Smooth muscle cell (in vitro differentiated cells): Measurements from ENCODE around the gene SORCS3. TPM values are rescaled to one million over a fixed set of nuclear protein-coding genes. Genes with fewer than 3 reads are reported as not detected.

Source experiments
- DNase-seq: peaks from one replicate; lab custom pipeline; 2025; ENCODE audit not compliant: unreplicated experiment; lab: John Stamatoyannopoulos, UW
- H2AFZ ChIP-seq: fragments of 200-600 bp; sonication (generic); 2 replicates; pipeline ENCODE4 v1.6.0; 2016; ENCODE audit warnings: antibody characterized with exemption, low read depth, mild to moderate bottlenecking
- H3F3A ChIP-seq: fragments of 200-600 bp; sonication (generic); 2 replicates; pipeline ENCODE4 v1.6.0; 2017; ENCODE audit warnings: antibody characterized with exemption, low read depth
- H3K27ac ChIP-seq: fragments of 200-600 bp; sonication (generic); 2 replicates; pipeline ENCODE4 v1.5.1; 2016; ENCODE audit warnings: low read depth, mild to moderate bottlenecking
- H3K27me3 ChIP-seq: fragments of 200-600 bp; sonication (generic); 2 replicates; pipeline ENCODE4 v1.6.1; 2016; ENCODE audit warnings: low read depth, mild to moderate bottlenecking
- H3K36me3 ChIP-seq: fragments of 200-600 bp; sonication (generic); 2 replicates; pipeline ENCODE4 v1.5.1; 2016; ENCODE audit warnings: low read depth
- H3K4me1 ChIP-seq: fragments of 200-600 bp; sonication (generic); 2 replicates; pipeline ENCODE4 v1.5.1; 2016; ENCODE audit warnings: low read depth
- H3K4me2 ChIP-seq: fragments of 200-600 bp; sonication (generic); 2 replicates; pipeline ENCODE4 v1.6.0; 2016; ENCODE audit warnings: mild to moderate bottlenecking
- H3K4me3 ChIP-seq: fragments of 200-600 bp; sonication (generic); 2 replicates; pipeline ENCODE4 v1.5.1; 2016; ENCODE audit warnings: mild to moderate bottlenecking
- H3K79me2 ChIP-seq: fragments of 200-600 bp; sonication (generic); 2 replicates; pipeline ENCODE4 v1.6.0; 2016; ENCODE audit warnings: low read depth, mild to moderate bottlenecking
- H3K9ac ChIP-seq: fragments of 200-600 bp; sonication (generic); 2 replicates; pipeline ENCODE4 v1.6.0; 2016; ENCODE audit warnings: low read depth
- H3K9me3 ChIP-seq: fragments of 200-600 bp; sonication (generic); replicated peaks from 2 replicates; pipeline ENCODE4 v1.5.1; 2016; ENCODE audit warnings: low read depth
- H4K20me1 ChIP-seq: fragments of 200-600 bp; sonication (generic); 2 replicates; pipeline ENCODE4 v1.6.0; 2016; ENCODE audit warnings: low read depth
- CTCF ChIP-seq: fragments of 200-600 bp; sonication (generic); IDR thresholded peaks from 2 replicates; pipeline ENCODE4 v1.5.1; 2017; ENCODE audit warnings: borderline replicate concordance, mild to moderate bottlenecking, antibody characterized with exemption; ENCODE audit not compliant: insufficient read depth, poor library complexity, severe bottlenecking
- WGBS: methylation state at CpG from one replicate; pipeline ENCODE4 v1.1.7; 2016; ENCODE audit warnings: low lambda C conversion rate; 5-methylcytosine and 5-hydroxymethylcytosine counted together
- polyA plus RNA-seq: library from polyadenylated mRNA; unstranded; fragments of >200 nt; fragmentation: Nextera tagmentation; extraction: Ambion mirVana; gene quantifications from 2 replicates; pipeline ENCODE4 v1.2.1, GENCODE V29; 2016
- total RNA-seq: library from RNA; depleted of rRNA; stranded (reverse); fragments of >200 nt; gene quantifications from 2 replicates; pipeline ENCODE4 v1.2.3, GENCODE V29; 2014

SORCS3 gene
- total and polyA plus RNA-seq, 2 experiments from 2014 or later: not detected

- 88% methylated on average over 1 of the region's 1 CpG for WGBS
- Histone ChIP-seq H3K79me2 (no peaks in the 10 kb centered on the region), H3K4me3 (no peak overlapping the region), H2AFZ (no peak overlapping the region), H3K27ac (no peak overlapping the region), H3K9ac (no peak overlapping the region), H3K4me1 (no peaks in the 10 kb centered on the region), H3K36me3 (no peaks in the 10 kb centered on the region), H3F3A (no peaks in the 10 kb centered on the region), H4K20me1 (no peaks in the 10 kb centered on the region), H3K27me3 (peaks cover 16% of the 10 kb centered on the region), H3K9me3 (no peaks in the 10 kb centered on the region), H3K4me2 (no peak overlapping the region)
- no peak for TF ChIP-seq CTCF
- DNase-seq: no peak
Observed at GRCh38 chr10:105258674-105259065, 617.6 kb downstream of the SORCS3 start.

DNA sequence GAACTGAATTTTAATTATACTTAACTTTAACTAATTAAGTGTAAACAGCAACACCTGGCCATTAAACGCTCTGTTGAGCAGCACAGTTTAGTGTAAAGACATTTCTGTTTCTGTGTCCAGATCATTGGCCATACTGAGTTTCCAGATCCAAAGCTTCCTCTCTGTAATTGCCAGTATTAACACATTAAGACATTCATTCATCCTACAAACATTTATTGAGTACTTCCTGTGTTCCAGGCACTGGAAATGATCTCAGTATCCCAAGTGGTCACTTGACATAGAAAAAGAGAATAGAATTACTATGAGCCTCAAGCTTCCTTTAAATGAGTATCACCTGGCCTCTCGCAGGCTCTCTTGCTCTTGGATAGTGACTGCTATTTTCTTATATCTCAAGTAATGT, 618.1 kb downstream of the SORCS3 start:
- WGBS: 91% methylated on average over 2 of the region's 2 CpGs
- Histone ChIP-seq H4K20me1 (no peaks in the 10 kb centered on the region), H3K27me3 (peaks cover 16% of the 10 kb centered on the region)

GRCh38 chr10:105262666-105263065, 621.6 kb downstream of the SORCS3 start:
- WGBS: 76% methylated on average over 2 of the region's 2 CpGs
- DNase-seq: no peak
- TF ChIP-seq CTCF: no peak

More for the DNA sequence above, 618.1 kb downstream of the SORCS3 start:
- Histone ChIP-seq H2AFZ (no peak overlapping the region), H3K4me1 (no peaks in the 10 kb centered on the region), H3K4me3 (no peak overlapping the region), H3K9me3 (no peaks in the 10 kb centered on the region), H3K79me2 (no peaks in the 10 kb centered on the region), H3K9ac (no peak overlapping the region), H3K36me3 (no peaks in the 10 kb centered on the region), H3K27ac (no peak overlapping the region), H3F3A (no peaks in the 10 kb centered on the region), H3K4me2 (no peak overlapping the region)
- DNase-seq: no peak
- no peak for TF ChIP-seq CTCF

DNA sequence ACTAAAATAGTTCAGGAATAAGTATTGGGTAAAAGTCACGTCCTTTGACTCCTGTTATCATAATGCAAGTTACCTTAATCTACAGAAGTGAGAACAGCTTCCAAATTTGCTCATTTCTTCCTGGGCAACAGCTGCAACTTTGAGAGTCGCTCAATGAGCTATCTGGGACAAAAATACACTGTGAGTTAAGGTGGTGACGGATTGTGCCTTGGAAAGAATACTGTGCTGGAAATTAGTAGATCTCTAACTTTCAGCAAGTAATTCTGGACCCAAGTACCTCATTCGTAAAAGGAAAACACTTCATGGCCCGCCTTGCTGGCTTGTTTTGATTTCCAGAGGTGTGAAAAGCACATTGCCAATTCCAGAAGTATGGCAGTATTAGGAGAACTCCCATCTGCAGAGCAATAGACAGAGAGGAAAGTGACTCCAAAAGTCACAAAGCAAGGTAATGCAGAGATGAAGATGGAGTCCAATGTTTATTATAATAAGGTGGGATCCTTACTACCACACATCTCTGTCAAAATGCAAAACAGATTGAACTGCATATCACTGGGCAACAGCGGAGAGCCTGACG, 626.0 kb downstream of the SORCS3 start:
- no peaks in the 10 kb centered on the region for H3K27me3 ChIP-seq
- H3K4me2 ChIP-seq: no peak overlapping the region
- no peaks in the 10 kb centered on the region for H4K20me1 ChIP-seq
- no peaks in the 10 kb centered on the region for H3K36me3 ChIP-seq
- H3F3A ChIP-seq: no peaks in the 10 kb centered on the region
- no peak overlapping the region for H2AFZ ChIP-seq
- no peaks in the 10 kb centered on the region for H3K9me3 ChIP-seq
- H3K79me2 ChIP-seq: no peaks in the 10 kb centered on the region
- no peaks in the 10 kb centered on the region for H3K4me1 ChIP-seq
- H3K27ac ChIP-seq: no peak overlapping the region
- WGBS: 86% methylated on average over 7 of the region's 7 CpGs
- no peak overlapping the region for H3K9ac ChIP-seq
- TF ChIP-seq CTCF: no peak
- DNase-seq: no peak
- H3K4me3 ChIP-seq: no peak overlapping the region

More at GRCh38 chr10:105262666-105263065, 621.6 kb downstream of the SORCS3 start:
- Histone ChIP-seq H4K20me1 (no peaks in the 10 kb centered on the region), H3F3A (no peaks in the 10 kb centered on the region), H3K79me2 (no peaks in the 10 kb centered on the region), H2AFZ (no peak overlapping the region), H3K4me2 (no peak overlapping the region), H3K9ac (no peak overlapping the region), H3K4me1 (no peaks in the 10 kb centered on the region), H3K27me3 (peaks cover 12% of the 10 kb centered on the region), H3K4me3 (no peak overlapping the region), H3K36me3 (no peaks in the 10 kb centered on the region), H3K27ac (no peak overlapping the region), H3K9me3 (no peaks in the 10 kb centered on the region)
